Ureter (tissue), 1 donor: ENCODE data around the gene MB21D2. TPM values are rescaled to one million over a fixed set of nuclear protein-coding genes. Genes with fewer than 3 reads are reported as not detected.
"Not testable (repeated sequence)": the region's sequence is repeated elsewhere in the genome, so short reads cannot be mapped to it uniquely, and the experiment has no call there.

ENCODE experiments used
- DNase-seq: peaks from one replicate; pipeline ENCODE4 v3.0.0-alpha.2; 2020; ENCODE audit warnings: low spot score
- total RNA-seq: library from RNA; stranded (reverse); gene quantifications from one replicate; pipeline ENCODE4 v1.2.4, GENCODE V29; 2023
- donor health status: DM: yes; HTN: yes; CAD: no.

MB21D2 gene
- total RNA-seq, 1 donor from 2014 or later, result 8.7 TPM

- DNase-seq, result no peak
These were observed 104.8 kb downstream of the MB21D2 start for GRCh38 chr3:192812743-192813383.

GRCh38 chr3:192805711-192806110 is 111.9 kb downstream of the MB21D2 start:
- no peak for DNase-seq

DNA sequence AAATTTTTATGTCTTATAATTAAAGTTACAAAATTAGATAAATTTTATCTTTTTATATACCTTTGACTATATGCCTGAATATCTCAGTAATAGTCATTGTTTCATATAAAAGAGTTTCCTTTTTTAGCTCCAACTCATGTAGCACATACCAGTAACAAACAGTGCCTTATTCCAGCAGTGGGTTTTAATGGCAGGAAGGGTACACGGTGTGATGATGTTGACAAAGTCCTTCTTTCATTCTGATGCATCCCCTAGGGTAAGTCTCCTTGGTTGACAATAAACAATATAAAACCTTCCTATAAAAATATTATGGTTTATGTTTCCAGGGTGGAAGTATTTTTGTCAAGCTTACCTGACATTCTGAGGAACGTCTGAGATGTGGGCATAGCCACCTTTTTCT is 113.2 kb downstream of the MB21D2 start:
- DNase-seq, result no peak

GRCh38 chr3:192802957-192803899 is 114.4 kb downstream of the MB21D2 start:
- DNase-seq, result no peak

DNA sequence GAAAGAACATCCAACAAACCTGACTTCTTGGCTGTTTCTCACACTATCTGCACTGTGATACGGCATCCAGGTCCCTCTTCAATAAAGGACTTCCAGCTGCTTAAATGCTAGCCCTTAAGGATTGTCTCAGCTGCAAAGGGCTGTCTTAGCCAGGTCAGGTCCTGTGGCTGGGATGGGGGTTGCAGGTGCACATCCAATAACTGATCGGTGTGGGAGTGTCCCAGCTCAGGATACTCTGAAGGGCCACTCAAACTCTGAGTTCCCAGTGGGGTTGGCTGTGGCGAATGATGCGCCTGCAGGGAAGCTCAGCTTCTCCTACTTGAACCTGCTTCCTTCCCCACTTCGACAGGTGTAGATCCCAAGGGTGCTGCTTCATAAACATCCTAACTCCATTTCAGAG is 115.7 kb downstream of the MB21D2 start:
- DNase-seq, result no peak

DNA sequence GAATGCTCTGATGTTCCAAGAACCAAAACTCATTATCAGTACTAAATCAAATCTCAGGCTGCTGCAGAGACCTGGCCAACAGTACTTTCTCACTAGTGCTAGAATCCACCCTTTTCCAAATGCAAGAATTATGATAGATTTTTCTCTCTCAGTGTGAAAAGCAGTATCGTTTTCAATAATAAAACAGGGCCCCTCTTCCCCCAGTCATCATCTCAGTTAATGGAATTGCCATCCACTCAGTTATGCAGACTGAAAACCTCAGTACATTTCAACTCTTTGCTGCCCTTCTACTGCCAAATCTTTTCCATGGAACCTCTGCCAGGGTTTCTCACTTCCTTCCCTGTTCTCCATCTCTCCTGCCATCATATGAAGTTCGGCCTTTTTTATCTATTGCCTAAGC is 117.9 kb downstream of the MB21D2 start:
- no peak for DNase-seq

DNA sequence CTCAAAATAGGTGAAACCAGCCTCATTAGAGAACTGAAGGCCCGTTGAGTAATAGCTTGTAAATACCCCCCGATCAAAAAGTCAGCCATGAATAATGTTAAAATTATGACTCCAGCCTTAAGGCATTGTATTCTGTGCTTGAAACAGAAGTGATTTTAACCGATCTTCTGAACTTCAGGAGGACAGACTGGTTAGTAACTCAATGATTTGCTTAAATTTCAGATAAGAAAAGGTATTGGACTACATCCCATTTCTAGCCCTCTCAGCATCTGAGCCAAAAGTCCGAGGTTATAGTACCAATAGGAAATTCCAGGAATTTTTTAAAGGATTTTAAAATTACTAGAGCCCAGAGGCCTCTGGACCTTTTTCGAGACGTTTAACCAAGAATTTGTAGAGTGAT is 122.6 kb downstream of the MB21D2 start:
- DNase-seq, result no peak

DNA sequence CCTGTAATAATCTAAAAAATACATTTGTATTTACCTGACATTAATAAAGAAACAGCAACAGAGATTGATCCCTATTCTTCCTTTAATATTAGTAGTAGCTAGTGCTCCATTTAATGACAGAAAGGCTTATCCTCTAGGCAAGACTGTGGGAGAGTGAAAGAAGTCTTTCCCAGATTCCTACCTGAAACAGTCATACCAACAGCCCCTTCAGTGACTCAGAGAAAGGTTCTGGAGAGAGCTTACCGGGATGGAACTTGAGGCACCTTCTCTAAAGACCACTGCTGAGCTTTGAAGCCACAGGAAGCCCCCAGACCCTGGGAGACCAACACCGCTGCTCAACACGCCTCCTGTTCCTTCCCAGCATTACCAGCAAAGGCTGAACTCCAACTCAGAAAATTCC is 123.4 kb downstream of the MB21D2 start:
- DNase-seq, result no peak

GRCh38 chr3:192788816-192789515 is 128.7 kb downstream of the MB21D2 start:
- DNase-seq, result not testable (repeated sequence)

GRCh38 chr3:192778508-192778907 is 139.1 kb downstream of the MB21D2 start:
- no peak for DNase-seq

DNA sequence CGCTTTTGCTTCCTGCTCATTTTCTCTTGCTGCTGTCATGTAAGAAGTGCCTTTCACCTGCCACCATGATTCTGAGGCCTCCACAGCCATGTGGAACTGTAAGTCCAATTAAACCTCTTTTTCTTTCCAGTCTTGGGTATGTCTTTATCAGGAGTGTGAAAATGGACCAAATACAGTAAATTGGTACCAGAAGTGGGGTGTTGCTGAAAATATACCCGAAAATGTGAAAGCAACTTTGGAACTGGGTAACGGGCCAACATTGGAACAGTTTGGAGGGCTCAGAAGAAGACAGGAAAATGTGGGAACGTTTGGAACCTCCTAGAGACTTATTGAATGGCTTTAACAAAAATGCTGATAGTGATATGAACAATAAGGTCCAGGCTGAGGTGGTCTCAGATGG is 143.3 kb downstream of the MB21D2 start:
- DNase-seq, result not testable (repeated sequence)

DNA sequence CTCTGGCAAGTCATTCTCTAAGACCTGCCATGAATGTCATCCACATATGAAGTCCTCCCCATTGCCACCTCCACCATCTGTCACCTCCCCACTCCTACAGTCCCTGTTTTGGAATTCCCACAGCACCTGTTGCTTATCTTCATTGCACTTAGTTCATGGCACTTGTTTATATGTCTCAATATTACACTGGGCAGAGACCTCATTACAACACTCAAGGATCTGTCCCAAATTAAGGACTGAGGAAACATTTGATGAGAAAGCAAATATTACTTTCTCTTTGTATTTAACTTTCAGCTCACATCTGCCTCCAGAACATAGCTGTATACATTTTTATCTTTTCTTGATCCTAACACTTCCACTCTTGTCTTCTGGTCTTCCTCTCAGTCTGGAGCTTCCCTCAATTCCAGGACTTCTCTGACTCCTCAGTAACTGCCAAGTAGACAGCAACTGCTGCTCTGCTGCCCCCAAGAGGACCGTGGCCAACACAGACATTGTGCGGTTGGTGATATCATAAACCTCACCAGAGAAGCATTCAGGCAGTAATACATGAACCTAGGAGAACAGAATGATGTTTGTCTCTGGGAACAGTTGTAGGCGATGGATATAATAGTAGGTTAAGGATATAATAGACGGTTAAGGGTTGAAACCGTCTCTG is 145.3 kb downstream of the MB21D2 start:
- no peak for DNase-seq

- no peak for DNase-seq
These were observed 159.0 kb downstream of the MB21D2 start for GRCh38 chr3:192758654-192759053.

GRCh38 chr3:192751148-192751547 is 166.5 kb downstream of the MB21D2 start:
- no peak for DNase-seq

GRCh38 chr3:192750201-192750600 is 167.5 kb downstream of the MB21D2 start:
- no peak for DNase-seq

GRCh38 chr3:192747746-192748145 is 169.9 kb downstream of the MB21D2 start:
- no peak for DNase-seq

GRCh38 chr3:192747145-192747544 is 170.5 kb downstream of the MB21D2 start:
- DNase-seq, result no peak

Other genes starting within 250 kb of the MB21D2 start
- gene FGF12, start 190.3 kb downstream of the MB21D2 start, total RNA-seq, result 3.2 TPM